Right cardiac atrium (tissue), 5 donors: ENCODE measurements around the gene SLC11A2. TPM values are rescaled to one million over a fixed set of nuclear protein-coding genes. Genes with fewer than 3 reads are reported as not detected.

ENCODE experiments used
- ATAC-seq, 2 donors: fragments of 200-7000 bp; cut with Tn5 transposase; one replicate each; pipeline versions ENCODE4 v1.8.0 to v1.9.1; 2020; ENCODE audit warnings: moderate library complexity in 2 of 2, mild to moderate bottlenecking in 1 of 2
- DNase-seq, 3 donors: peaks; one replicate each; pipeline ENCODE4 v3.0.0-alpha.2; 2020
- H3K27ac ChIP-seq: one replicate; pipeline ENCODE4 v1.5.1; 2013; ENCODE audit warnings: mild to moderate bottlenecking, low read length, control low read depth, moderate library complexity
- H3K27me3 ChIP-seq: one replicate; pipeline ENCODE4 v1.6.1; 2013; ENCODE audit not compliant: control insufficient read depth, insufficient read depth
- H3K4me1 ChIP-seq: one replicate; pipeline ENCODE4 v1.6.1; 2013; ENCODE audit warnings: low read length; ENCODE audit not compliant: control insufficient read depth, insufficient read depth
- H3K4me3 ChIP-seq: one replicate; pipeline ENCODE4 v1.5.1; 2013; ENCODE audit warnings: low read length, control low read depth
- H3K9me3 ChIP-seq: one replicate; pipeline ENCODE4 v1.6.1; 2013; ENCODE audit warnings: low read length; ENCODE audit not compliant: control insufficient read depth
- WGBS: extraction: QIAGEN DNeasy Blood & Tissue Kit; methylation state at CpG from one replicate; pipeline ENCODE4 v1.1.7; 2013; 5-methylcytosine and 5-hydroxymethylcytosine counted together
- intact Hi-C, 4 donors: fragments of 100-400 bp; cut with DNase I; formaldehyde crosslinking; loops; one replicate each; pipeline versions ENCODE4 v1.11.0 to v1.14.0; 2022 to 2023
- polyA plus RNA-seq: library from polyadenylated mRNA; stranded (reverse); fragments of 200-250 nt; gene quantifications from one replicate; pipeline ENCODE4 v1.2.3, GENCODE V29; 2013
- total RNA-seq, 4 donors: library from RNA; stranded (reverse); fragmentation: NEBNext Ultra II Directional; extraction: Animal tissue kit (Norgen Biotek cat#: 25700); gene quantifications; one replicate each; pipeline ENCODE4 v1.2.1, GENCODE V29; 2021
- donor health status: healthy with polysubstance abuse.
- donor health status: DM: no; HTN: yes; CAD: no.
- donor health status: DM: no; HTN: no; CAD: no.
- donor health status: DM: no; HTN: yes; CAD: no; lungs with severe emphysema.
- donor health status: DM: yes; HTN: yes; CAD: no.

The SLC11A2 gene
- total and polyA plus RNA-seq, 5 donors: 19.0 to 52.4 (median 49.5) TPM

DNA sequence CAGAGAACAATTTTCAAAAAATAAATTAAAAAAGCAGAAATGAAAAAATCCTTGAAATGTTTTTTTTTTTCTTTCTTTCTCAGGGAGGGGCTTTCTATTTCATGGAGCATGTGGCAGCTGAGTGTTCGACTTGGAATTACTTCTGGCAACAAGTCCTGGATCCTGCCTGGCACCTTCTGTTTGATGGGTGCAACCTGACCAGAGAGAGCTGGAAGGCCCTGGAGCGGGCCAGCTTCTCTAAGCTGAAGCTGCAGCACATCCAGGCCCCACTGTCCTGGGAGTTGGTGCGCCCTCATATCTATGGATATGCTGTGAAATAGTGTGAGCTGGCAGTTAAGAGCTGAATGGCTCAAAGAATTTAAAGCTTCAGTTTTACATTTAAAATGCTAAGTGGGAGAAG, 96.4 kb downstream of the SLC11A2 start:
- peaks cover 10% of the 10 kb centered on the region for H3K4me1 ChIP-seq
- no peak overlapping the region for H3K4me3 ChIP-seq
- no peak overlapping the region for H3K27ac ChIP-seq
- DNase-seq (no peak), ATAC-seq (no peak)
- no peaks in the 10 kb centered on the region for H3K27me3 ChIP-seq
- H3K9me3 ChIP-seq: no peaks in the 10 kb centered on the region
- intact Hi-C loops: loop anchor here in 2 of 4 donors (10.0 kb wide), 2 partner anchors 55 to 105 kb away; no protein-coding TSS in a partner anchor
- 94% methylated on average over 3 of the region's 3 CpGs for WGBS

Other genes starting within 250 kb of the SLC11A2 start
- gene TMPRSS12, start 183.5 kb downstream of the SLC11A2 start, total RNA-seq: not detected
- gene TMPRSS12, start 183.5 kb downstream of the SLC11A2 start, polyA plus RNA-seq: not detected
- not detected for gene HIGD1C, start 73.8 kb downstream of the SLC11A2 start, total RNA-seq
- not detected for gene HIGD1C, start 73.8 kb downstream of the SLC11A2 start, polyA plus RNA-seq
- 10 to 100 TPM; 29.8 to 33.9 (median 32.0) TPM for gene LETMD1, start 21.9 kb upstream of the SLC11A2 start, total RNA-seq
- 28.2 TPM for gene LETMD1, start 21.9 kb upstream of the SLC11A2 start, polyA plus RNA-seq
- gene CSRNP2, start 57.2 kb upstream of the SLC11A2 start, total RNA-seq: 10 to 100 TPM; 18.5 to 24.9 (median 20.9) TPM
- gene CSRNP2, start 57.2 kb upstream of the SLC11A2 start, polyA plus RNA-seq: 13.2 TPM
- gene TFCP2, start 146.8 kb upstream of the SLC11A2 start, total RNA-seq: 10 to 100 TPM; 17.4 to 25.1 (median 20.3) TPM
- gene TFCP2, start 146.8 kb upstream of the SLC11A2 start, polyA plus RNA-seq: 11.8 TPM
- gene POU6F1, start 191.7 kb upstream of the SLC11A2 start, total RNA-seq: 10 to 100 TPM in 1 of 4 donors, 1 to 10 TPM in 3; 7.7 to 10.2 (median 8.4) TPM
- gene POU6F1, start 191.7 kb upstream of the SLC11A2 start, polyA plus RNA-seq: 4.6 TPM
- gene DAZAP2, start 212.4 kb upstream of the SLC11A2 start, total RNA-seq: 100 to 1,000 TPM; 150 to 176 (median 168) TPM
- gene DAZAP2, start 212.4 kb upstream of the SLC11A2 start, polyA plus RNA-seq: 135 TPM
- gene SMAGP, start 244.0 kb upstream of the SLC11A2 start, total RNA-seq: 1 to 10 TPM; 1.4 to 6.2 (median 3.1) TPM
- 3.6 TPM for gene SMAGP, start 244.0 kb upstream of the SLC11A2 start, polyA plus RNA-seq